GM12878 (cell line): ENCODE data around the gene IRX6. TPM values are rescaled to one million over a fixed set of nuclear protein-coding genes. Genes with fewer than 3 reads are reported as not detected.

Experiments
- ATAC-seq: fragments of 200-7000 bp; cut with Tn5 transposase; 3 replicates; pipeline ENCODE4 v1.9.1; 2020; ENCODE audit warnings: mild to moderate bottlenecking, moderate library complexity
- BruUV-seq: library from RNA; stranded (reverse); fragments of 400-500 nt; replicated peaks from 2 replicates; lab custom pipeline; 2021; lab: Mats Ljungman, UMichigan
- CTCF ChIA-PET: fragments of 300-600 bp; sonication (Branson Sonifier 250); formaldehyde crosslinking; extraction: SDS; loops from one replicate; lab custom pipeline; 2021; ENCODE audit warnings: inconsistent platforms; lab: Yijun Ruan, JAX
- POLR2A ChIA-PET: fragments of 350-600 bp; formaldehyde crosslinking; extraction: SDS; loops from one replicate; lab custom pipeline; 2021; ENCODE audit warnings: inconsistent platforms; lab: Charles Lee
- RAD21 ChIA-PET: fragments of 300-600 bp; sonication (Branson Sonifier 250); formaldehyde crosslinking; loops from one replicate; lab custom pipeline; 2023; ENCODE audit warnings: antibody characterized with exemption; ENCODE audit not compliant: unreplicated experiment; lab: Charles Lee
- SMC1A ChIA-PET: fragments of 300-600 bp; sonication (Branson Sonifier 250); formaldehyde crosslinking; loops from one replicate; lab custom pipeline; 2023; ENCODE audit not compliant: unreplicated experiment, uncharacterized antibody; lab: Charles Lee
- DNase-seq: peaks from one replicate; pipeline ENCODE4 v3.0.0-alpha.2; 2011; ENCODE audit warnings: low read depth, low spot score
- FAIRE-seq: peaks from 3 replicates; lab custom pipeline; 2011; peaks lifted over from hg19 to GRCh38; lab: Jason Lieb, UNC
- H2AFZ ChIP-seq: 2 replicates; pipeline ENCODE4 v1.6.0; 2011; ENCODE audit warnings: low read depth, low read length, control low read depth; ENCODE audit not compliant: control insufficient read depth
- H3K27ac ChIP-seq: 2 replicates; pipeline ENCODE4 v1.5.1; 2011; ENCODE audit warnings: control low read depth; ENCODE audit not compliant: control insufficient read depth, insufficient read depth
- H3K27me3 ChIP-seq, 2 experiments: replicated peaks in 1 of 2; 2 replicates each; pipeline versions ENCODE4 v1.6.0 to v1.6.1; 2011; ENCODE audit warnings: low read length in 1 of 2; ENCODE audit not compliant: control insufficient read depth in 2 of 2, insufficient read depth in 2 of 2
- H3K36me3 ChIP-seq, 2 experiments: 2 replicates each; pipeline ENCODE4 v1.5.1; 2011; ENCODE audit warnings: low read length in 1 of 2; ENCODE audit not compliant: control insufficient read depth in 2 of 2, insufficient read depth in 2 of 2
- H3K4me1 ChIP-seq: 2 replicates; pipeline ENCODE4 v1.6.1; 2011; ENCODE audit warnings: mild to moderate bottlenecking, low read length, moderate library complexity, mixed read lengths; ENCODE audit not compliant: control insufficient read depth, insufficient read depth
- H3K4me2 ChIP-seq: 2 replicates; pipeline ENCODE4 v1.6.0; 2011; ENCODE audit warnings: control low read depth; ENCODE audit not compliant: control insufficient read depth, insufficient read depth
- H3K4me3 ChIP-seq: fragments of 200-600 bp; sonication (generic); 2 replicates; pipeline ENCODE4 v1.5.1; 2016
- H3K79me2 ChIP-seq: 2 replicates; pipeline ENCODE4 v1.6.0; 2011; ENCODE audit warnings: low read length; ENCODE audit not compliant: control insufficient read depth, insufficient read depth
- H3K9ac ChIP-seq: 2 replicates; pipeline ENCODE4 v1.8.0; 2011; ENCODE audit warnings: low read length, control low read depth, mixed read lengths; ENCODE audit not compliant: control insufficient read depth, insufficient read depth
- H3K9me3 ChIP-seq: replicated peaks from 3 replicates; pipeline ENCODE4 v1.5.1; 2011; ENCODE audit warnings: mild to moderate bottlenecking, low read length; ENCODE audit not compliant: control insufficient read depth, insufficient read depth
- H4K20me1 ChIP-seq: 2 replicates; pipeline ENCODE4 v1.6.0; 2011; ENCODE audit not compliant: control insufficient read depth, insufficient read depth
- ASH2L ChIP-seq: fragments of 300-600, 200-600 bp; sonication (generic); IDR thresholded peaks from 2 replicates; pipeline ENCODE4 v1.6.1; 2017; ENCODE audit warnings: low read depth, mild to moderate bottlenecking, borderline replicate concordance
- BACH1 ChIP-seq: fragments of 450-650 bp; IDR thresholded peaks from 2 replicates; pipeline ENCODE4 v1.6.1; 2017; ENCODE audit warnings: mild to moderate bottlenecking, borderline replicate concordance
- BCL3 ChIP-seq: IDR thresholded peaks from 2 replicates; pipeline ENCODE4 v1.6.1; 2011; ENCODE audit warnings: borderline replicate concordance, low read depth, mild to moderate bottlenecking, moderate library complexity, low read length; ENCODE audit not compliant: insufficient read depth, poor library complexity, severe bottlenecking
- HDAC6 ChIP-seq: fragments of 200-600 bp; sonication (generic); IDR thresholded peaks from one replicate; pipeline ENCODE4 v1.8.0; 2017; ENCODE audit warnings: antibody characterized with exemption; ENCODE audit not compliant: unreplicated experiment
- IRF3 ChIP-seq: fragments of 450-650 bp; IDR thresholded peaks from 2 replicates; pipeline ENCODE4 v1.6.1; 2014; ENCODE audit warnings: mild to moderate bottlenecking
- KLF5 ChIP-seq: fragments of 450-650 bp; IDR thresholded peaks from 2 replicates; pipeline ENCODE4 v1.6.1; 2014; ENCODE audit warnings: mild to moderate bottlenecking; ENCODE audit not compliant: partially characterized antibody
- MEF2B ChIP-seq: fragments of 450-650 bp; IDR thresholded peaks from 2 replicates; pipeline ENCODE4 v1.6.1; 2018; ENCODE audit warnings: mild to moderate bottlenecking, moderate library complexity; ENCODE audit not compliant: partially characterized antibody, poor library complexity, severe bottlenecking
- NBN ChIP-seq: fragments of 450-650 bp; IDR thresholded peaks from 2 replicates; pipeline ENCODE4 v1.6.1; 2016
- NKRF ChIP-seq: fragments of 450-650 bp; conservative IDR thresholded peaks from 2 replicates; pipeline ENCODE4 v1.6.1; 2017; ENCODE audit warnings: mild to moderate bottlenecking, moderate library complexity
- NR2C2 ChIP-seq: IDR thresholded peaks from 2 replicates; pipeline ENCODE4 v1.6.1; 2011; ENCODE audit warnings: borderline replicate concordance, low read depth; ENCODE audit not compliant: control insufficient read depth, insufficient read length
- NRF1 ChIP-seq: conservative IDR thresholded peaks from 2 replicates; pipeline ENCODE4 v1.6.1; 2011; ENCODE audit warnings: mild to moderate bottlenecking, low read depth, low read length, improper control_type of control experiment
- PAX5 ChIP-seq: IDR thresholded peaks from 2 replicates; pipeline ENCODE4 v1.6.1; 2011; ENCODE audit warnings: low read depth, low read length, borderline replicate concordance
- SMC3 ChIP-seq: IDR thresholded peaks from 2 replicates; pipeline ENCODE4 v1.6.1; 2011; ENCODE audit warnings: low read length, improper control_type of control experiment, borderline replicate concordance
- YY1 ChIP-seq: IDR thresholded peaks from 2 replicates; pipeline ENCODE4 v1.6.1; 2011; ENCODE audit warnings: low read depth, mild to moderate bottlenecking, low read length
- ZNF622 ChIP-seq: fragments of 450-650 bp; IDR thresholded peaks from 2 replicates; pipeline ENCODE4 v1.6.1; 2017; ENCODE audit warnings: mild to moderate bottlenecking, inconsistent platforms
- WGBS: methylation state at CpG from one replicate; pipeline ENCODE4 v1.1.6; 2016; ENCODE audit warnings: low lambda C conversion rate; ENCODE audit not compliant: insufficient replicate concordance, insufficient coverage; ENCODE audit errors: missing lambda C conversion rate; 5-methylcytosine and 5-hydroxymethylcytosine counted together
- in situ Hi-C: fragments of 300-500 bp; cut with MboI; formaldehyde crosslinking; loops from 9 replicates; pipeline ENCODE4 v1.14.3; 2018; ENCODE audit warnings: mixed read lengths
- intact Hi-C: fragments of 100-400 bp; cut with micrococcal nuclease; formaldehyde crosslinking; loops from one replicate; pipeline ENCODE4 v1.14.2; 2022; ENCODE audit not compliant: unreplicated experiment
- polyA plus RNA-seq, 11 experiments: library from polyadenylated mRNA; depleted of rRNA in 4 of 11; unstranded in 6 of 11; stranded (reverse) in 5 of 11; fragments of >200 nt; fragmentation: Nextera tagmentation in 4 of 11; fragmentation: Illumina TruSeq in 1 of 11; extraction: Ambion mirVana in 4 of 11; extraction: Trizol in 1 of 11; gene quantifications; 1 replicate in 1 of 11; 2 replicates in 10 of 11; pipeline versions ENCODE4 v1.2.1 to v1.2.3, GENCODE V29; 2011 to 2016; ENCODE audit warnings: inconsistent platforms in 2 of 11, missing spikeins in 2 of 11, low read depth in 1 of 11
- total RNA-seq, 4 experiments: library from RNA; depleted of rRNA in 3 of 4; stranded (reverse); fragments of >200 nt in 3 of 4; fragmentation: Illumina TruSeq in 1 of 4; extraction: Trizol in 1 of 4; gene quantifications; 2 replicates each; pipeline versions ENCODE4 v1.2.1 to v1.2.3, GENCODE V29; 2013 to 2021

Gene IRX6
- total and polyA plus RNA-seq, 10 of the 15 experiments (the other 5 are each of a cell fraction or from before 2014, with no cell fraction given) = not detected

GRCh38 chr16:55351936-55352335, 27.9 kb downstream of the IRX6 start (continued):
- no peak for TF ChIP-seq NR2C2
- TF ChIP-seq, all 136 proteins: peak for 0

- H3K27me3 ChIP-seq = no peaks in the 10 kb centered on the region
- FAIRE-seq (no peak), DNase-seq (no peak), ATAC-seq (no peak)
- ChIA-PET CTCF (no interaction called here), RAD21 (no interaction called here), POLR2A (no interaction called here)
- H4K20me1 ChIP-seq = no peaks in the 10 kb centered on the region
- no peaks in the 10 kb centered on the region for H3K9me3 ChIP-seq
- no peaks in the 10 kb centered on the region for H3K79me2 ChIP-seq
- H2AFZ ChIP-seq = no peak overlapping the region
- in situ Hi-C loops = no loop called here
- H3K4me2 ChIP-seq = no peak overlapping the region
- 37% methylated on average over 3 of the region's 3 CpGs for WGBS
- no TSS peak for BruUV-seq
- intact Hi-C loops = no loop called here
- H3K4me1 ChIP-seq = no peaks in the 10 kb centered on the region
- H3K9ac ChIP-seq = no peak overlapping the region
- no peak overlapping the region for H3K27ac ChIP-seq
- H3K4me3 ChIP-seq = no peak overlapping the region
- TF ChIP-seq MEF2B (no peak), ASH2L (no peak), ZNF622 (no peak), IRF3 (no peak), BACH1 (no peak), PAX5 (no peak), NRF1 (no peak), HDAC6 (no peak), YY1 (no peak), NBN (no peak), BCL3 (no peak), SMC3 (no peak), NKRF (no peak), KLF5 (no peak)
- TF ChIP-seq, all 136 proteins: peak for 0
- no peaks in the 10 kb centered on the region for H3K36me3 ChIP-seq
- SMC1A ChIA-PET = no interaction called here
These were observed 33.2 kb downstream of the IRX6 start for GRCh38 chr16:55357241-55357640.
